SK-N-SH (cell line): ENCODE results near the gene ADAR. TPM values are rescaled to one million over a fixed set of nuclear protein-coding genes. Genes with fewer than 3 reads are reported as not detected.

ENCODE experiments used
- CTCF ChIA-PET: fragments of 300-600, 350-600 bp; formaldehyde crosslinking; extraction: SDS; loops from one replicate; lab custom pipeline; 2021; lab: Yijun Ruan, JAX
- POLR2A ChIA-PET: fragments of 350-600 bp; sonication (Branson Sonifier 250); formaldehyde crosslinking; extraction: SDS; loops from one replicate; lab custom pipeline; 2020; ENCODE audit warnings: antibody characterized with exemption, inconsistent platforms; lab: Yijun Ruan, JAX
- DNase-seq: peaks from one replicate; pipeline ENCODE4 v3.0.0; 2012
- H2AFZ ChIP-seq: fragments of 200-600 bp; sonication (generic); 2 replicates; pipeline ENCODE4 v1.8.1; 2016; ENCODE audit warnings: antibody characterized with exemption, mild to moderate bottlenecking, low read depth
- H3F3A ChIP-seq: fragments of 200-600 bp; sonication (generic); replicated peaks from 2 replicates; pipeline ENCODE3; 2016; ENCODE audit warnings: antibody characterized with exemption, mild to moderate bottlenecking; ENCODE audit not compliant: insufficient read depth
- H3K27ac ChIP-seq, 2 experiments: fragments of 200-500 bp in 1 of 2; fragments of 200-600 bp in 1 of 2; sonication (Bioruptor generic) in 1 of 2; sonication (generic), shearing (Covaris generic) in 1 of 2; 2 replicates each; pipeline versions ENCODE4 v1.5.1 to v1.6.1; 2014 to 2016; ENCODE audit warnings: low read depth in 2 of 2, inconsistent platforms in 1 of 2, low read length in 1 of 2, mild to moderate bottlenecking in 1 of 2, mixed read lengths in 1 of 2
- H3K27me3 ChIP-seq: fragments of 200-600 bp; sonication (generic), shearing (Covaris generic); 2 replicates; pipeline ENCODE4 v1.6.1; 2016; ENCODE audit warnings: mixed run types; ENCODE audit not compliant: insufficient read depth
- H3K36me3 ChIP-seq, 2 experiments: fragments of 200-500 bp in 1 of 2; fragments of 200-600 bp in 1 of 2; sonication (Bioruptor generic) in 1 of 2; sonication (generic) in 1 of 2; replicated peaks in 1 of 2; 2 replicates each; pipeline versions ENCODE3 to v1.5.1; 2014 to 2016; ENCODE audit warnings: low read length in 1 of 2, mild to moderate bottlenecking in 1 of 2; ENCODE audit not compliant: insufficient read depth in 2 of 2, control insufficient read depth in 1 of 2
- H3K4me1 ChIP-seq, 2 experiments: fragments of 200-500 bp in 1 of 2; fragments of 200-600 bp in 1 of 2; sonication (Bioruptor generic) in 1 of 2; sonication (generic), shearing (Covaris generic) in 1 of 2; 2 replicates each; pipeline versions ENCODE4 v1.5.1 to v1.6.1; 2014 to 2016; ENCODE audit warnings: low read depth in 1 of 2, low read length in 1 of 2, mixed run types in 1 of 2; ENCODE audit not compliant: insufficient read depth in 2 of 2, control insufficient read depth in 1 of 2
- H3K4me2 ChIP-seq: fragments of 200-600 bp; sonication (generic), shearing (Covaris generic); 2 replicates; pipeline ENCODE4 v1.6.1; 2017; ENCODE audit warnings: mixed run types
- H3K4me3 ChIP-seq, 2 experiments: fragments of 200-500 bp in 1 of 2; fragments of 200-600 bp in 1 of 2; sonication (Bioruptor generic) in 1 of 2; sonication (generic), shearing (Covaris generic) in 1 of 2; 2 replicates each; pipeline versions ENCODE4 v1.5.1 to v1.8.1; 2014 to 2016; ENCODE audit warnings: low read depth in 2 of 2, inconsistent platforms in 1 of 2, low read length in 1 of 2, mild to moderate bottlenecking in 1 of 2, mixed read lengths in 1 of 2, moderate library complexity in 1 of 2
- H3K79me2 ChIP-seq: fragments of 200-600 bp; sonication (generic); 2 replicates; pipeline ENCODE4 v1.8.1; 2017; ENCODE audit warnings: mild to moderate bottlenecking; ENCODE audit not compliant: insufficient read depth
- H3K9ac ChIP-seq: fragments of 200-600 bp; sonication (generic); 2 replicates; pipeline ENCODE4 v1.6.1; 2017; ENCODE audit warnings: mixed run types
- H3K9me2 ChIP-seq: fragments of 200-600 bp; sonication (generic); 2 replicates; pipeline ENCODE4 v1.6.1; 2017; ENCODE audit warnings: mixed run types
- H3K9me3 ChIP-seq: fragments of 200-600 bp; sonication (generic); 2 replicates; pipeline ENCODE4 v1.6.1; 2017; ENCODE audit warnings: mixed run types, mild to moderate bottlenecking, moderate library complexity
- H4K20me1 ChIP-seq: fragments of 200-600 bp; sonication (generic); 2 replicates; pipeline ENCODE4 v1.6.1; 2017; ENCODE audit warnings: mild to moderate bottlenecking, mixed run types; ENCODE audit not compliant: insufficient read depth
- CHD2 ChIP-seq: fragments of 150-350 bp; IDR thresholded peaks from 2 replicates; pipeline ENCODE4 v1.6.1; 2018; ENCODE audit warnings: low read length; ENCODE audit not compliant: partially characterized antibody
- ELF1 ChIP-seq: IDR thresholded peaks from 2 replicates; pipeline ENCODE4 v1.4.0; 2012
- EZH2phosphoT487 ChIP-seq: fragments of 200-600 bp; sonication (generic); IDR thresholded peaks from 2 replicates; pipeline ENCODE4 v1.6.1; 2017; ENCODE audit warnings: low read depth, mixed run types, mild to moderate bottlenecking, antibody characterized with exemption, moderate library complexity, borderline replicate concordance
- FOSL2 ChIP-seq: IDR thresholded peaks from 2 replicates; pipeline ENCODE4 v1.4.0; 2012; ENCODE audit warnings: low read depth, mild to moderate bottlenecking, moderate library complexity, borderline replicate concordance
- FOXJ3 ChIP-seq: sonication (generic); formaldehyde crosslinking; IDR thresholded peaks from 2 replicates; pipeline ENCODE4 v1.5.1; 2020; ENCODE audit warnings: mild to moderate bottlenecking, missing genetic modification reagents
- GABPA ChIP-seq: IDR thresholded peaks from 2 replicates; pipeline ENCODE4 v1.4.0; 2012; ENCODE audit warnings: low read depth, mild to moderate bottlenecking
- GATA2 ChIP-seq: sonication (generic); formaldehyde crosslinking; IDR thresholded peaks from 2 replicates; pipeline ENCODE4 v1.5.0; 2020; ENCODE audit warnings: mild to moderate bottlenecking, missing genetic modification reagents
- JUND ChIP-seq: IDR thresholded peaks from 2 replicates; pipeline ENCODE4 v1.4.0; 2012
- MEF2A ChIP-seq: IDR thresholded peaks from 2 replicates; pipeline ENCODE4 v1.4.0; 2012; ENCODE audit warnings: low read depth, borderline replicate concordance
- NRF1 ChIP-seq: IDR thresholded peaks from 2 replicates; pipeline ENCODE4 v1.6.1; 2012; ENCODE audit warnings: low read depth, mild to moderate bottlenecking, low read length
- POLR2AphosphoS5 ChIP-seq: IDR thresholded peaks from 2 replicates; pipeline ENCODE4 v1.6.1; 2012; ENCODE audit warnings: low read depth, low read length
- RFX5 ChIP-seq: IDR thresholded peaks from 2 replicates; pipeline ENCODE4 v1.6.1; 2012; ENCODE audit warnings: mild to moderate bottlenecking, improper control_type of control experiment, low read length
- SIN3A ChIP-seq: IDR thresholded peaks from 2 replicates; pipeline ENCODE4 v1.6.1; 2012; ENCODE audit warnings: low read depth, mild to moderate bottlenecking, low read length, moderate library complexity, borderline replicate concordance
- SMC3 ChIP-seq: IDR thresholded peaks from 2 replicates; pipeline ENCODE4 v1.6.1; 2012; ENCODE audit warnings: low read depth, low read length, improper control_type of control experiment
- TAF1 ChIP-seq: IDR thresholded peaks from 2 replicates; pipeline ENCODE4 v1.6.1; 2012; ENCODE audit warnings: low read depth, mild to moderate bottlenecking, low read length, moderate library complexity, borderline replicate concordance
- TEAD4 ChIP-seq: IDR thresholded peaks from 2 replicates; pipeline ENCODE4 v1.4.0; 2012; ENCODE audit warnings: mild to moderate bottlenecking, borderline replicate concordance; ENCODE audit not compliant: insufficient read depth
- WGBS: methylation state at CpG from one replicate; pipeline ENCODE4 v1.1.6; 2017; ENCODE audit warnings: low lambda C conversion rate; 5-methylcytosine and 5-hydroxymethylcytosine counted together
- polyA plus RNA-seq, 3 experiments: library from polyadenylated mRNA; depleted of rRNA; stranded (reverse); fragments of >200 nt; gene quantifications; 2 replicates each; pipeline ENCODE4 v1.2.3, GENCODE V29; 2012
- TF ChIP-seq, protein P1 (sequence below): IDR thresholded peaks from 2 replicates; pipeline ENCODE4; 2012
- TF ChIP-seq, protein P2 (sequence below): IDR thresholded peaks from 2 replicates; pipeline ENCODE4 v1.4.0; 2012; ENCODE audit warnings: low read depth, borderline replicate concordance
- TF ChIP-seq, protein P3 (sequence below): IDR thresholded peaks from 2 replicates; pipeline ENCODE4 v1.4.0; 2012; ENCODE audit warnings: low read depth, borderline replicate concordance

The ADAR gene
- polyA plus RNA-seq, 1 of the 3 experiments (the other 2 are of a cell fraction), result 61.1 TPM

DNA sequence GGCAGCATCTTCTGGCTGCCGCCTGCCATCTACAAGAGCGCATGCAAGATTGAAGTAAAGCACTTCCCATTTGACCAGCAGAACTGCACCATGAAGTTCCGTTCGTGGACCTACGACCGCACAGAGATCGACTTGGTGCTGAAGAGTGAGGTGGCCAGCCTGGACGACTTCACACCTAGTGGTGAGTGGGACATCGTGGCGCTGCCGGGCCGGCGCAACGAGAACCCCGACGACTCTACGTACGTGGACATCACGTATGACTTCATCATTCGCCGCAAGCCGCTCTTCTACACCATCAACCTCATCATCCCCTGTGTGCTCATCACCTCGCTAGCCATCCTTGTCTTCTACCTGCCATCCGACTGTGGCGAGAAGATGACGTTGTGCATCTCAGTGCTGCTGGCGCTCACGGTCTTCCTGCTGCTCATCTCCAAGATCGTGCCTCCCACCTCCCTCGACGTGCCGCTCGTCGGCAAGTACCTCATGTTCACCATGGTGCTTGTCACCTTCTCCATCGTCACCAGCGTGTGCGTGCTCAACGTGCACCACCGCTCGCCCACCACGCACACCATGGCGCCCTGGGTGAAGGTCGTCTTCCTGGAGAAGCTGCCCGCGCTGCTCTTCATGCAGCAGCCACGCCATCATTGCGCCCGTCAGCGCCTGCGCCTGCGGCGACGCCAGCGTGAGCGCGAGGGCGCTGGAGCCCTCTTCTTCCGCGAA lies 36.6 kb downstream of the ADAR start:
- no peak for TF ChIP-seq NRF1
- TF ChIP-seq GABPA, result no peak
- no peak for TF ChIP-seq EZH2phosphoT487
- TF ChIP-seq POLR2AphosphoS5, result no peak
- TF ChIP-seq, protein P1, sequence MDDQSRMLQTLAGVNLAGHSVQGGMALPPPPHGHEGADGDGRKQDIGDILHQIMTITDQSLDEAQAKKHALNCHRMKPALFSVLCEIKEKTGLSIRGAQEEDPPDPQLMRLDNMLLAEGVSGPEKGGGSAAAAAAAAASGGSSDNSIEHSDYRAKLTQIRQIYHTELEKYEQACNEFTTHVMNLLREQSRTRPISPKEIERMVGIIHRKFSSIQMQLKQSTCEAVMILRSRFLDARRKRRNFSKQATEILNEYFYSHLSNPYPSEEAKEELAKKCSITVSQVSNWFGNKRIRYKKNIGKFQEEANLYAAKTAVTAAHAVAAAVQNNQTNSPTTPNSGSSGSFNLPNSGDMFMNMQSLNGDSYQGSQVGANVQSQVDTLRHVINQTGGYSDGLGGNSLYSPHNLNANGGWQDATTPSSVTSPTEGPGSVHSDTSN, result no peak
- no peak for TF ChIP-seq SMC3
- TF ChIP-seq, protein P2, sequence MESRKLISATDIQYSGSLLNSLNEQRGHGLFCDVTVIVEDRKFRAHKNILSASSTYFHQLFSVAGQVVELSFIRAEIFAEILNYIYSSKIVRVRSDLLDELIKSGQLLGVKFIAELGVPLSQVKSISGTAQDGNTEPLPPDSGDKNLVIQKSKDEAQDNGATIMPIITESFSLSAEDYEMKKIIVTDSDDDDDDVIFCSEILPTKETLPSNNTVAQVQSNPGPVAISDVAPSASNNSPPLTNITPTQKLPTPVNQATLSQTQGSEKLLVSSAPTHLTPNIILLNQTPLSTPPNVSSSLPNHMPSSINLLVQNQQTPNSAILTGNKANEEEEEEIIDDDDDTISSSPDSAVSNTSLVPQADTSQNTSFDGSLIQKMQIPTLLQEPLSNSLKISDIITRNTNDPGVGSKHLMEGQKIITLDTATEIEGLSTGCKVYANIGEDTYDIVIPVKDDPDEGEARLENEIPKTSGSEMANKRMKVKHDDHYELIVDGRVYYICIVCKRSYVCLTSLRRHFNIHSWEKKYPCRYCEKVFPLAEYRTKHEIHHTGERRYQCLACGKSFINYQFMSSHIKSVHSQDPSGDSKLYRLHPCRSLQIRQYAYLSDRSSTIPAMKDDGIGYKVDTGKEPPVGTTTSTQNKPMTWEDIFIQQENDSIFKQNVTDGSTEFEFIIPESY, result no peak
- TF ChIP-seq GATA2 (CRISPR knock-in tag), result no peak
- TF ChIP-seq SIN3A, result no peak
- TF ChIP-seq MEF2A, result no peak
- no peak for TF ChIP-seq RFX5
- TF ChIP-seq CHD2, result no peak
- TF ChIP-seq TAF1, result no peak
- TF ChIP-seq FOXJ3, result no peak
- no peak for TF ChIP-seq ELF1
- TF ChIP-seq FOSL2, result no peak
- TF ChIP-seq JUND, result no peak
- TF ChIP-seq TEAD4, result no peak
- TF ChIP-seq, protein P3, sequence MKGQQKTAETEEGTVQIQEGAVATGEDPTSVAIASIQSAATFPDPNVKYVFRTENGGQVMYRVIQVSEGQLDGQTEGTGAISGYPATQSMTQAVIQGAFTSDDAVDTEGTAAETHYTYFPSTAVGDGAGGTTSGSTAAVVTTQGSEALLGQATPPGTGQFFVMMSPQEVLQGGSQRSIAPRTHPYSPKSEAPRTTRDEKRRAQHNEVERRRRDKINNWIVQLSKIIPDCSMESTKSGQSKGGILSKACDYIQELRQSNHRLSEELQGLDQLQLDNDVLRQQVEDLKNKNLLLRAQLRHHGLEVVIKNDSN, result no peak
- TF ChIP-seq, all 33 proteins: peak for 0
- Histone ChIP-seq H3K4me1 (peaks cover 0 to 35% of the 10 kb centered on the region in 2 experiments; a peak in 2 of 4 replicates), H3K9me2 (no peaks in the 10 kb centered on the region), H3K9ac (no peak overlapping the region), H3K79me2 (no peaks in the 10 kb centered on the region), H3K27ac (no peak overlapping the region), H3F3A (no peaks in the 10 kb centered on the region), H4K20me1 (no peaks in the 10 kb centered on the region), H3K9me3 (no peaks in the 10 kb centered on the region), H3K27me3 (no peaks in the 10 kb centered on the region; the same call in 1 of the 2 replicates), H3K4me3 (no peak overlapping the region), H2AFZ (no peak overlapping the region), H3K36me3 (no peaks in the 10 kb centered on the region), H3K4me2 (no peak overlapping the region)
- ChIA-PET CTCF (interaction anchor here (1.1 kb wide), 1 partner anchor 24 kb away, joined by 3 read pairs; no protein-coding TSS in a partner anchor), POLR2A (no interaction called here)
- WGBS, result 93% methylated on average over 59 of the region's 59 CpGs
- no peak for DNase-seq
